Sigmoid colon (tissue), 7 donors: ENCODE measurements around the gene AUTS2. TPM values are rescaled to one million over a fixed set of nuclear protein-coding genes. Genes with fewer than 3 reads are reported as not detected.

ENCODE experiments used
- DNase-seq: peaks from one replicate; pipeline ENCODE4 v3.0.0-alpha.2; 2019
- H3K27ac ChIP-seq, 4 donors: fragments of 200-600 bp; sonication (generic); one replicate each; pipeline ENCODE4 v1.5.1; 2016 to 2019; ENCODE audit warnings: mild to moderate bottlenecking in 1 of 4
- H3K27me3 ChIP-seq, 3 donors: fragments of 200-600 bp; sonication (generic); one replicate each; pipeline ENCODE4 v1.5.1; 2019; ENCODE audit warnings: mild to moderate bottlenecking in 1 of 3
- H3K36me3 ChIP-seq, 4 donors: fragments of 200-600 bp; sonication (generic); one replicate each; pipeline ENCODE4 v1.5.1; 2016 to 2019
- H3K4me1 ChIP-seq, 4 donors: fragments of 200-600 bp; sonication (generic); one replicate each; pipeline ENCODE4 v1.5.1; 2017 to 2019
- H3K4me3 ChIP-seq, 4 donors: fragments of 200-600 bp; sonication (generic); one replicate each; pipeline ENCODE4 v1.5.1; 2017 to 2019; ENCODE audit warnings: mild to moderate bottlenecking in 2 of 4, moderate library complexity in 1 of 4
- H3K9me3 ChIP-seq, 4 donors: fragments of 200-600 bp in 3 of 4; sonication (generic) in 3 of 4; one replicate each; pipeline versions ENCODE4 v1.5.1 to v1.6.1; 2013 to 2019
- CTCF ChIP-seq, 4 experiments: fragments of 450-650 bp in 3 of 4; fragments of 200-600 bp in 1 of 4; IDR thresholded peaks; one replicate each; pipeline ENCODE4 v1.5.1; 2016 to 2019; ENCODE audit warnings: antibody characterized with exemption in 4 of 4, mild to moderate bottlenecking in 3 of 4, moderate library complexity in 2 of 4
- EP300 ChIP-seq, 4 donors: sonication (generic); formaldehyde crosslinking; IDR thresholded peaks; one replicate each; pipeline ENCODE4 v1.6.1; 2017; ENCODE audit warnings: antibody characterized with exemption in 4 of 4
- POLR2A ChIP-seq, 2 donors: fragments of 450-650 bp; IDR thresholded peaks; one replicate each; pipeline ENCODE4 v1.6.1; 2016; ENCODE audit warnings: antibody characterized with exemption in 2 of 2, mild to moderate bottlenecking in 2 of 2, moderate library complexity in 2 of 2
- POLR2AphosphoS5 ChIP-seq, 4 donors: sonication (generic); formaldehyde crosslinking; IDR thresholded peaks; one replicate each; pipeline ENCODE4 v1.6.1; 2017; ENCODE audit warnings: antibody characterized with exemption in 4 of 4
- WGBS, 2 donors: extraction: QIAGEN DNeasy Blood & Tissue Kit; methylation state at CpG; one replicate each; pipeline ENCODE4 v1.1.7; 2013; 5-methylcytosine and 5-hydroxymethylcytosine counted together
- intact Hi-C: fragments of 100-400 bp; cut with DNase I; formaldehyde crosslinking; loops from one replicate; pipeline ENCODE4 v1.15.1; 2023
- polyA plus RNA-seq, 3 donors: library from polyadenylated mRNA; stranded (reverse); fragments of 200-250 nt; gene quantifications; one replicate each; pipeline ENCODE4 v1.2.3, GENCODE V29; 2013
- total RNA-seq, 4 donors: library from RNA; depleted of rRNA; stranded (reverse); fragments of >200 nt; gene quantifications; one replicate each; pipeline ENCODE4 v1.1.0, GENCODE V29; 2016
- donor health status: healthy with polysubstance abuse.
- donor health status: Bipolar disorder and iron deficiency.
- donor health status: healthy.

The AUTS2 gene
- total and polyA plus RNA-seq, 7 donors = 3.6 to 55.7 (median 25.5) TPM

GRCh38 chr7:70325509-70326101 lies 727.3 kb downstream of the AUTS2 start:
- Histone ChIP-seq H3K4me3 (no peak overlapping the region), H3K36me3 (no peaks in the 10 kb centered on the region), H3K27me3 (no peaks in the 10 kb centered on the region), H3K27ac (no peak overlapping the region), H3K4me1 (no peaks in the 10 kb centered on the region), H3K9me3 (no peaks in the 10 kb centered on the region)
- intact Hi-C loops = no loop called here
- DNase-seq = no peak
- 69 to 82% methylated on average over 2 of the region's 2 CpGs for WGBS, 2 donors
- TF ChIP-seq CTCF (IDR thresholded peaks at IDR 0.05) (no peak), POLR2A (IDR thresholded peaks at IDR 0.05) (no peak), EP300 (IDR thresholded peaks at IDR 0.05) (no peak), POLR2AphosphoS5 (IDR thresholded peaks at IDR 0.05) (no peak)

- no peaks in the 10 kb centered on the region for H3K36me3 ChIP-seq
- no peak for DNase-seq
- H3K4me1 ChIP-seq = no peaks in the 10 kb centered on the region
- intact Hi-C loops = no loop called here
- no peaks in the 10 kb centered on the region for H3K9me3 ChIP-seq
- no peak overlapping the region for H3K4me3 ChIP-seq
- no peak overlapping the region for H3K27ac ChIP-seq
- TF ChIP-seq EP300 (IDR thresholded peaks at IDR 0.05) = no peak
- TF ChIP-seq CTCF (IDR thresholded peaks at IDR 0.05) = no peak
- TF ChIP-seq POLR2A (IDR thresholded peaks at IDR 0.05) = no peak
- no peak for TF ChIP-seq POLR2AphosphoS5 (IDR thresholded peaks at IDR 0.05)
- no peaks in the 10 kb centered on the region for H3K27me3 ChIP-seq
- 88 to 95% methylated on average over 2 of the region's 2 CpGs for WGBS, 2 donors
Observed at GRCh38 chr7:70334295-70334694, 736.0 kb downstream of the AUTS2 start.

GRCh38 chr7:70334871-70335270 lies 736.6 kb downstream of the AUTS2 start:
- TF ChIP-seq EP300 (IDR thresholded peaks at IDR 0.05) = no peak
- no peak for TF ChIP-seq POLR2AphosphoS5 (IDR thresholded peaks at IDR 0.05)
- TF ChIP-seq POLR2A (IDR thresholded peaks at IDR 0.05) = no peak
- TF ChIP-seq CTCF (IDR thresholded peaks at IDR 0.05) = no peak
- intact Hi-C loops = no loop called here
- Histone ChIP-seq H3K27me3 (no peaks in the 10 kb centered on the region), H3K9me3 (no peaks in the 10 kb centered on the region), H3K4me3 (no peak overlapping the region), H3K27ac (no peak overlapping the region), H3K4me1 (no peaks in the 10 kb centered on the region), H3K36me3 (no peaks in the 10 kb centered on the region)
- DNase-seq = no peak
- WGBS, 2 donors = 50 to 86% methylated on average over 2 of the region's 2 CpGs

GRCh38 chr7:70336536-70336935 lies 738.3 kb downstream of the AUTS2 start:
- 93 to 95% methylated on average over 3 of the region's 3 CpGs for WGBS, 2 donors
- Histone ChIP-seq H3K4me3 (no peak overlapping the region), H3K4me1 (no peaks in the 10 kb centered on the region), H3K27ac (no peak overlapping the region), H3K27me3 (no peaks in the 10 kb centered on the region), H3K36me3 (no peaks in the 10 kb centered on the region), H3K9me3 (no peaks in the 10 kb centered on the region)
- TF ChIP-seq EP300 (IDR thresholded peaks at IDR 0.05) (no peak), POLR2A (IDR thresholded peaks at IDR 0.05) (no peak), POLR2AphosphoS5 (IDR thresholded peaks at IDR 0.05) (no peak), CTCF (IDR thresholded peaks at IDR 0.05) (no peak)
- DNase-seq = no peak
- intact Hi-C loops = no loop called here

- H3K27ac ChIP-seq = no peak overlapping the region
- WGBS, 2 donors = 88 to 94% methylated on average over 1 of the region's 1 CpG
- no peak for TF ChIP-seq POLR2AphosphoS5 (IDR thresholded peaks at IDR 0.05)
- no peak for TF ChIP-seq POLR2A (IDR thresholded peaks at IDR 0.05)
- no peak for TF ChIP-seq CTCF (IDR thresholded peaks at IDR 0.05)
- DNase-seq = no peak
- no peaks in the 10 kb centered on the region for H3K9me3 ChIP-seq
- no peaks in the 10 kb centered on the region for H3K36me3 ChIP-seq
- H3K27me3 ChIP-seq = no peaks in the 10 kb centered on the region
- intact Hi-C loops = no loop called here
- no peaks in the 10 kb centered on the region for H3K4me1 ChIP-seq
- no peak overlapping the region for H3K4me3 ChIP-seq
Observed at GRCh38 chr7:70338015-70338414, 739.7 kb downstream of the AUTS2 start.
